Fibroblast of mammary gland (primary cell): Measurements from ENCODE around the gene PLA2G4A.

ENCODE experiments used
- DNase-seq: peaks from one replicate; pipeline ENCODE4 v3.0.0-alpha.2; 2010; ENCODE audit warnings: low read depth
- H3K4me3 ChIP-seq: 2 replicates; pipeline ENCODE4 v1.5.1; 2011; ENCODE audit warnings: low read depth, mild to moderate bottlenecking, low read length, moderate library complexity; ENCODE audit not compliant: control insufficient read depth
- CTCF ChIP-seq: conservative IDR thresholded peaks from 2 replicates; pipeline ENCODE4 v1.5.1; 2011; ENCODE audit warnings: low read depth, low read length, inconsistent platforms; ENCODE audit not compliant: control insufficient read depth, insufficient read depth

PLA2G4A gene

GRCh38 chr1:186975220-186975619 lies 146.5 kb downstream of the PLA2G4A start:
- DNase-seq: no peak
- no peak overlapping the region for H3K4me3 ChIP-seq
- no peak for TF ChIP-seq CTCF

GRCh38 chr1:186976700-186977099 lies 148.0 kb downstream of the PLA2G4A start:
- no peak for TF ChIP-seq CTCF
- H3K4me3 ChIP-seq: no peak overlapping the region
- peak; percentile 14 for DNase-seq

GRCh38 chr1:186977266-186977957 lies 148.7 kb downstream of the PLA2G4A start:
- no peak for TF ChIP-seq CTCF
- H3K4me3 ChIP-seq: no peak overlapping the region

GRCh38 chr1:186978596-186979556 lies 150.1 kb downstream of the PLA2G4A start:
- no peak overlapping the region for H3K4me3 ChIP-seq
- TF ChIP-seq CTCF: no peak
- no peak for DNase-seq

More at GRCh38 chr1:186977266-186977957, 148.7 kb downstream of the PLA2G4A start:
- peak; percentile 45 for DNase-seq

- no peak overlapping the region for H3K4me3 ChIP-seq
- no peak for DNase-seq
- no peak for TF ChIP-seq CTCF
Measured at GRCh38 chr1:186980400-186980799, 151.7 kb downstream of the PLA2G4A start.

GRCh38 chr1:186982116-186982515 lies 153.4 kb downstream of the PLA2G4A start:
- TF ChIP-seq CTCF: no peak
- no peak overlapping the region for H3K4me3 ChIP-seq

More at GRCh38 chr1:186982116-186982515, 153.4 kb downstream of the PLA2G4A start:
- DNase-seq: no peak
